ENCODE data around the gene B3GAT2. TPM values are rescaled to one million over a fixed set of nuclear protein-coding genes. Genes with fewer than 3 reads are reported as not detected.

Gene B3GAT2
- total and polyA plus RNA-seq, 4 donors: 0.06 to 0.65 (median 0.07) TPM

DNA sequence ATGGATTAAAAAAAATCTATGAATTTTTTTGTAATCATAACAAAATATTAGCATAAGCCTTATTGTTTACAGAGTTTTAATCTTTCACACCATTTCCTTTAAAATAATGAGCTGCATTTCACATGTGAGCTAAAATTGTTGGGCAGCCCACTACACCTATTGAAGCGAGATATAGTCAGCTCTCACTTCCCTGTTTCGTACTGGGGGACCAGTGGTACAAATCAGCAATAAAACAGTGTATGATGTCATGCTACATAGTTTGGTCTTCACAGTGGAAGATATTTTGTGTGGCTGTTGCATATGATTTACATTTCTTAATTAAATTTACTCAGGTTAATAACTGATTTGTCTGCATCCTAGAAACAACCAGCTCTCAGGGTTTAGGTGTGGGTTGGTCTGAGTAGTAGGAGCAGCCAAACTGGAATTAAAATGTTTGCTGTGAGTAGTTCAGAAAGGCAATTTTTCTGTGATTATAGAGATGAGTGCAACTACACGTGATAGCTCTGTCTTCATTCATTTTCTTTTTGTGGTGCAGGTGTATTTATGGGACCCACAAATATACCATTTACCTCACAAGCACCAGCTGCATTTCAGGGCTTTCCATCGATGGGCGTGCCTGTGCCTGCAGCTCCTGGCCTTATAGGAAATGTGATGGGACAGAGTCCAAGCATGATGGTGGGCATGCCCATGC lies 99.3 kb downstream of the B3GAT2 start:
- Histone ChIP-seq H3K27ac (ENCODE audit: low read depth in 1 of 2, low read length in 1 of 2) (no peak overlapping the region), H3K9me3 (ENCODE audit: control insufficient read depth in 4 of 4, insufficient read depth in 3 of 4, low read length in 3 of 4) (no peaks in the 10 kb centered on the region), H3K4me3 (no peak overlapping the region), H3K27me3 (ENCODE audit: control insufficient read depth in 3 of 3, insufficient read depth in 3 of 3, low read length in 2 of 3) (no peaks in the 10 kb centered on the region), H3K36me3 (ENCODE audit: control insufficient read depth in 4 of 4, insufficient read depth in 4 of 4, low read length in 4 of 4) (peaks cover 0 to 10% (median 5%) of the 10 kb centered on the region in 4 donors), H3K9ac (ENCODE audit: insufficient read depth in 1 of 2, low read length in 2 of 2) (no peak overlapping the region), H3K4me1 (ENCODE audit: control insufficient read depth in 5 of 5, insufficient read depth in 5 of 5, low read length in 5 of 5) (no peaks in the 10 kb centered on the region)
- WGBS, 2 donors: 94 to 96% methylated on average over 5 of the region's 5 CpGs
- no peak for DNase-seq
- no peak for ATAC-seq (ENCODE audit: insufficient read depth, low FRiP score)
- TF ChIP-seq, protein P1, sequence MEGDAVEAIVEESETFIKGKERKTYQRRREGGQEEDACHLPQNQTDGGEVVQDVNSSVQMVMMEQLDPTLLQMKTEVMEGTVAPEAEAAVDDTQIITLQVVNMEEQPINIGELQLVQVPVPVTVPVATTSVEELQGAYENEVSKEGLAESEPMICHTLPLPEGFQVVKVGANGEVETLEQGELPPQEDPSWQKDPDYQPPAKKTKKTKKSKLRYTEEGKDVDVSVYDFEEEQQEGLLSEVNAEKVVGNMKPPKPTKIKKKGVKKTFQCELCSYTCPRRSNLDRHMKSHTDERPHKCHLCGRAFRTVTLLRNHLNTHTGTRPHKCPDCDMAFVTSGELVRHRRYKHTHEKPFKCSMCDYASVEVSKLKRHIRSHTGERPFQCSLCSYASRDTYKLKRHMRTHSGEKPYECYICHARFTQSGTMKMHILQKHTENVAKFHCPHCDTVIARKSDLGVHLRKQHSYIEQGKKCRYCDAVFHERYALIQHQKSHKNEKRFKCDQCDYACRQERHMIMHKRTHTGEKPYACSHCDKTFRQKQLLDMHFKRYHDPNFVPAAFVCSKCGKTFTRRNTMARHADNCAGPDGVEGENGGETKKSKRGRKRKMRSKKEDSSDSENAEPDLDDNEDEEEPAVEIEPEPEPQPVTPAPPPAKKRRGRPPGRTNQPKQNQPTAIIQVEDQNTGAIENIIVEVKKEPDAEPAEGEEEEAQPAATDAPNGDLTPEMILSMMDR (IDR thresholded peaks at IDR 0.05; ENCODE audit: control extremely low read depth, extremely low read depth): no peak

- H3K9ac ChIP-seq (ENCODE audit: insufficient read depth in 1 of 2, low read length in 2 of 2): no peak overlapping the region
- DNase-seq (no peak), ATAC-seq (ENCODE audit: insufficient read depth, low FRiP score) (no peak)
- H3K27ac ChIP-seq (ENCODE audit: low read depth in 1 of 2, low read length in 1 of 2): no peak overlapping the region
- TF ChIP-seq, protein P1 (IDR thresholded peaks at IDR 0.05; ENCODE audit: control extremely low read depth, extremely low read depth): no peak
- no peak overlapping the region for H3K4me3 ChIP-seq
- peaks cover 0 to 2% (median 0%) of the 10 kb centered on the region in 4 donors for H3K36me3 ChIP-seq (ENCODE audit: control insufficient read depth in 4 of 4, insufficient read depth in 4 of 4, low read length in 4 of 4)
- no peaks in the 10 kb centered on the region for H3K27me3 ChIP-seq (ENCODE audit: control insufficient read depth in 3 of 3, insufficient read depth in 3 of 3, low read length in 2 of 3)
- no peaks in the 10 kb centered on the region for H3K9me3 ChIP-seq (ENCODE audit: control insufficient read depth in 4 of 4, insufficient read depth in 3 of 4, low read length in 3 of 4)
- no peaks in the 10 kb centered on the region for H3K4me1 ChIP-seq (ENCODE audit: control insufficient read depth in 5 of 5, insufficient read depth in 5 of 5, low read length in 5 of 5)
Measured at GRCh38 chr6:70852667-70853246, 104.1 kb downstream of the B3GAT2 start.

DNA sequence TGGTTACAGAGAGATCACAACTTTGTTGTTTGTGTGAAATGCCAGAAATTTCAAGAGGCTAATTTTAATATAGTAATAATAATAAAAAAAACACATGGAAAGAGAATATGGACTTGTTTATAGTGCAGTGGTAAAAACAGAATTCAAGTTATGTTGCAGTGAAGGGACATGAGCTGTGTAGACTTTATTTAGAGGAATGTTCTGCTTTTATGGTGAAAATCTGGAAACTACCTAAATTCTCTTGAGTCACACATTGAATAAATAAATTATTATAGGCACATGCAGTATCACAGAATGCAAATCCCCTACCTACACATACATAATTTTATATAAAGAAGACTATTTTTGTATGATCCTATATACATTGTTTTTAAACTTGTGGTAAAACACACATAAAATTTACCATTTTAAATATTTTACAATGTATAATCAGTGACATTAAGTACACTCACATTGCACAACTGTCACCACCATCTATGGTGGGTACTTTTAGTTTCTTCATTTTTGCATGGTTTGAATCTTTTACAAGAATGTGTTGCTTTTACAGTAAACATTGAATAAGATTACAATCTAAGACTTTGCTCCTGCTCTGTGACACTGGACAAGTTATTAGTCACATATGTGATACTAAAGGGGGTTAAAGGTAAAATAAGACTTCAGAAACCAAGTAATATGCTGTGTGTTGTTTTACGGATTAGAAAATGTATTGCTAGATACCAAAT lies 107.4 kb downstream of the B3GAT2 start:
- Histone ChIP-seq H3K9ac (ENCODE audit: insufficient read depth in 1 of 2, low read length in 2 of 2) (no peak overlapping the region), H3K36me3 (ENCODE audit: control insufficient read depth in 4 of 4, insufficient read depth in 4 of 4, low read length in 4 of 4) (no peaks in the 10 kb centered on the region), H3K4me1 (ENCODE audit: control insufficient read depth in 5 of 5, insufficient read depth in 5 of 5, low read length in 5 of 5) (no peaks in the 10 kb centered on the region), H3K27ac (ENCODE audit: low read depth in 1 of 2, low read length in 1 of 2) (no peak overlapping the region), H3K27me3 (ENCODE audit: control insufficient read depth in 3 of 3, insufficient read depth in 3 of 3, low read length in 2 of 3) (no peaks in the 10 kb centered on the region), H3K4me3 (no peak overlapping the region), H3K9me3 (ENCODE audit: control insufficient read depth in 4 of 4, insufficient read depth in 3 of 4, low read length in 3 of 4) (no peaks in the 10 kb centered on the region)
- DNase-seq: no peak
- TF ChIP-seq, protein P1 (IDR thresholded peaks at IDR 0.05; ENCODE audit: control extremely low read depth, extremely low read depth): no peak
- no peak for ATAC-seq (ENCODE audit: insufficient read depth, low FRiP score)
- 91 to 97% methylated on average over 1 of the region's 1 CpG for WGBS, 2 donors

Data from lung (tissue), 12 donors.